Loucy (cell line): ENCODE results near the gene GNGT1.

Source experiments
- CTCF ChIP-seq: fragments of 200-600 bp; sonication (generic); conservative IDR thresholded peaks from 2 replicates; pipeline ENCODE4 v1.5.1; 2014; ENCODE audit warnings: mild to moderate bottlenecking, antibody characterized with exemption, low read length
- EZH2phosphoT487 ChIP-seq: fragments of 200-600 bp; IDR thresholded peaks from 2 replicates; pipeline ENCODE4 v1.6.1; 2018; ENCODE audit warnings: antibody characterized with exemption, mild to moderate bottlenecking, moderate library complexity, borderline replicate concordance

- no peak for TF ChIP-seq CTCF
- no peak for TF ChIP-seq EZH2phosphoT487
Measured at GRCh38 chr7:93882468-93882867, 23.9 kb upstream of the GNGT1 start.
